OCI-LY1 (cell line): Measurements from ENCODE around the gene ARHGAP32.

Source experiments
- H2AFZ ChIP-seq: fragments of 200-600 bp; sonication (generic), shearing (Covaris generic); 2 replicates; pipeline ENCODE4 v1.6.0; 2014; ENCODE audit warnings: antibody characterized with exemption, mild to moderate bottlenecking, low read length
- H3F3A ChIP-seq: fragments of 200-600 bp; sonication (generic), shearing (Covaris generic); 2 replicates; pipeline ENCODE4 v1.6.0; 2014; ENCODE audit warnings: mild to moderate bottlenecking, antibody characterized with exemption, low read length, moderate library complexity; ENCODE audit not compliant: insufficient read depth
- H3K27ac ChIP-seq: fragments of 200-600 bp; sonication (generic); 2 replicates; pipeline ENCODE4 v1.5.1; 2014; ENCODE audit warnings: low read length, mixed run types, mild to moderate bottlenecking, low read depth; ENCODE audit not compliant: poor library complexity, severe bottlenecking
- H3K27me3 ChIP-seq: fragments of 200-600 bp; sonication (generic); 2 replicates; pipeline ENCODE4 v1.6.0; 2014; ENCODE audit warnings: antibody characterized with exemption, mild to moderate bottlenecking, low read length, moderate library complexity; ENCODE audit not compliant: insufficient read depth
- H3K36me3 ChIP-seq: fragments of 200-600 bp; sonication (generic); 2 replicates; pipeline ENCODE4 v1.6.1; 2014; ENCODE audit warnings: mild to moderate bottlenecking, antibody characterized with exemption, low read length, moderate library complexity, mixed read lengths; ENCODE audit not compliant: insufficient read depth
- H3K4me1 ChIP-seq: fragments of 200-600 bp; sonication (generic); 2 replicates; pipeline ENCODE4 v1.5.1; 2014; ENCODE audit warnings: mild to moderate bottlenecking, low read length, moderate library complexity; ENCODE audit not compliant: insufficient read depth, severe bottlenecking
- H3K4me2 ChIP-seq: fragments of 200-600 bp; sonication (generic), shearing (Covaris generic); 2 replicates; pipeline ENCODE4 v1.6.1; 2014; ENCODE audit warnings: low read length
- H3K4me3 ChIP-seq: fragments of 200-600 bp; sonication (generic); 2 replicates; pipeline ENCODE4 v1.5.1; 2014; ENCODE audit warnings: low read length, low read depth, mild to moderate bottlenecking, mixed read lengths; ENCODE audit not compliant: poor library complexity, severe bottlenecking
- H3K79me2 ChIP-seq: fragments of 200-600 bp; shearing (Covaris generic); 2 replicates; pipeline ENCODE4 v1.6.1; 2016; ENCODE audit warnings: mixed run types, low read length, mixed read lengths; ENCODE audit not compliant: insufficient read depth
- H3K9ac ChIP-seq: fragments of 200-600 bp; sonication (generic), shearing (Covaris generic); 2 replicates; pipeline ENCODE4 v1.6.1; 2014; ENCODE audit warnings: mild to moderate bottlenecking, low read length, mixed read lengths
- H3K9me2 ChIP-seq: fragments of 200-600 bp; sonication (generic), shearing (Covaris generic); 2 replicates; pipeline ENCODE4 v1.6.1; 2014; ENCODE audit warnings: low read depth, mild to moderate bottlenecking, low read length, mixed read lengths
- H3K9me3 ChIP-seq: fragments of 200-600 bp; shearing (Covaris generic); 2 replicates; pipeline ENCODE4 v1.6.1; 2014; ENCODE audit warnings: low read length, mixed read lengths
- H4K20me1 ChIP-seq: fragments of 200-600 bp; sonication (generic), shearing (Covaris generic); 2 replicates; pipeline ENCODE4 v1.6.0; 2016; ENCODE audit warnings: mild to moderate bottlenecking, low read length; ENCODE audit not compliant: insufficient read depth
- CTCF ChIP-seq: fragments of 200-600 bp; sonication (generic), shearing (Covaris generic); IDR thresholded peaks from 2 replicates; pipeline ENCODE4 v1.5.1; 2017; ENCODE audit warnings: mild to moderate bottlenecking, antibody characterized with exemption, low read length, moderate library complexity, mixed read lengths
- EZH2 ChIP-seq: fragments of 200-600 bp; sonication (generic), shearing (Covaris generic); IDR thresholded peaks from 2 replicates; pipeline ENCODE4 v1.8.0; 2017; ENCODE audit warnings: borderline replicate concordance, mixed run types, mild to moderate bottlenecking, antibody characterized with exemption, low read length, moderate library complexity, mixed read lengths

The ARHGAP32 gene

GRCh38 chr11:129146191-129146590 lies 45.9 kb downstream of the ARHGAP32 start:
- Histone ChIP-seq H3K4me3 (no peak overlapping the region), H3K9ac (no peak overlapping the region), H4K20me1 (no peaks in the 10 kb centered on the region), H3K4me1 (no peaks in the 10 kb centered on the region), H3K27ac (no peak overlapping the region), H3K27me3 (no peaks in the 10 kb centered on the region), H3F3A (no peaks in the 10 kb centered on the region), H3K4me2 (no peak overlapping the region), H3K79me2 (no peaks in the 10 kb centered on the region), H3K9me3 (no peaks in the 10 kb centered on the region), H3K9me2 (no peaks in the 10 kb centered on the region), H2AFZ (no peak overlapping the region), H3K36me3 (no peaks in the 10 kb centered on the region)
- TF ChIP-seq EZH2 (no peak), CTCF (no peak)

GRCh38 chr11:129145276-129145675 lies 46.8 kb downstream of the ARHGAP32 start:
- H3K4me1 ChIP-seq: no peaks in the 10 kb centered on the region
- no peak overlapping the region for H3K4me2 ChIP-seq
- no peak for TF ChIP-seq CTCF
- TF ChIP-seq EZH2: no peak
- no peak overlapping the region for H3K27ac ChIP-seq
- H2AFZ ChIP-seq: no peak overlapping the region
- H3K4me3 ChIP-seq: no peak overlapping the region
- no peaks in the 10 kb centered on the region for H3F3A ChIP-seq
- no peaks in the 10 kb centered on the region for H3K27me3 ChIP-seq
- H3K9me3 ChIP-seq: no peaks in the 10 kb centered on the region
- no peaks in the 10 kb centered on the region for H3K9me2 ChIP-seq
- H3K79me2 ChIP-seq: no peaks in the 10 kb centered on the region
- H3K9ac ChIP-seq: no peak overlapping the region
- no peaks in the 10 kb centered on the region for H3K36me3 ChIP-seq
- H4K20me1 ChIP-seq: no peaks in the 10 kb centered on the region

- no peak for TF ChIP-seq EZH2
- TF ChIP-seq CTCF: no peak
- H3K36me3 ChIP-seq: no peaks in the 10 kb centered on the region
- H3K27ac ChIP-seq: no peak overlapping the region
- H3K27me3 ChIP-seq: no peaks in the 10 kb centered on the region
- no peaks in the 10 kb centered on the region for H3F3A ChIP-seq
- no peaks in the 10 kb centered on the region for H3K9me2 ChIP-seq
- no peak overlapping the region for H3K4me3 ChIP-seq
- no peaks in the 10 kb centered on the region for H3K4me1 ChIP-seq
- H4K20me1 ChIP-seq: no peaks in the 10 kb centered on the region
- no peak overlapping the region for H3K4me2 ChIP-seq
- H3K9ac ChIP-seq: no peak overlapping the region
- H2AFZ ChIP-seq: no peak overlapping the region
- no peaks in the 10 kb centered on the region for H3K79me2 ChIP-seq
- H3K9me3 ChIP-seq: no peaks in the 10 kb centered on the region
Measured at GRCh38 chr11:129144256-129144655, 47.9 kb downstream of the ARHGAP32 start.
